ENCODE data around the gene PIGU. TPM values are rescaled to one million over a fixed set of nuclear protein-coding genes. Genes with fewer than 3 reads are reported as not detected.

The PIGU gene
- polyA plus RNA-seq, 3 donors, result 35.2 to 44.1 (median 43.8) TPM

DNA sequence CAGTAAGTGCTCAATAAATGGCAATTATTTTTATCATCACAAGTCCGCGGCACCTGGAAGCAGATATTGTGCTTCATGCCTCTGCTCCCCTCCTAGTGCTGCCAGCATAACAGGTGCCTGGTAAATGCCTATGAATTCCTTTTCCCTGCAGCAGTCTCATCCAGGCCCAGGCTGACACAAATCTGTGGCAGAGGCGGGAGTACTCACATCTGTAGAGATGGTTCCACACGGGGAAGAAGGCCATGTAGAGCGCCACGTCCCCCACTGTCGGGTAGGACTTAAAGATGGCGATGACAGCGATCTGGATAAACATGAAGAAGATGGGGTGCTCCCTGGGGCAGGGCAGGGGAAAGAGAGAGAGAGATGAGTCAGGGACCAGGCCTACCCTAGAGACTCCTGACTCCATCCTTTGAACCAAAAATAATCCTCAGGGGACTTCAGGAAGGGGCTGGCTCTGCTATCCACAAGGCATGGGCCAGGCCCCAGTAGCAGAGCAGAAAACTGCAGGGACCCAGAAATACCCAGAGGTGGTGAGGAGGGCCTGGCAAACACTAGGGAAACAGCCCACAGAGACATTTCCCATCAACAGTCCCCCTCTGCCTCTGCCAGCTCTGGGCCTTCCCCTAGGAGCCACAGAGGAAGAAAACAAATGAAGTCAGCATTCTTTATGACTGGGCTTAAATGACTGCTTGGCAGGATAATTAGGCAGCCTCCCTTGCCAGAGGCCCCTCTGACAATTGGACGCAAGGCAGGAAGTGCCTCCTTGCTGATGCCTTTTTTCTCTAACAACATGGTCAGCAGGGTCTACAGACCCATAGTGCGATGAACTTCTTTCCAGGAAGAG is 95.3 kb downstream of the PIGU start:
- DNase-seq, result peak; percentile 30

DNA sequence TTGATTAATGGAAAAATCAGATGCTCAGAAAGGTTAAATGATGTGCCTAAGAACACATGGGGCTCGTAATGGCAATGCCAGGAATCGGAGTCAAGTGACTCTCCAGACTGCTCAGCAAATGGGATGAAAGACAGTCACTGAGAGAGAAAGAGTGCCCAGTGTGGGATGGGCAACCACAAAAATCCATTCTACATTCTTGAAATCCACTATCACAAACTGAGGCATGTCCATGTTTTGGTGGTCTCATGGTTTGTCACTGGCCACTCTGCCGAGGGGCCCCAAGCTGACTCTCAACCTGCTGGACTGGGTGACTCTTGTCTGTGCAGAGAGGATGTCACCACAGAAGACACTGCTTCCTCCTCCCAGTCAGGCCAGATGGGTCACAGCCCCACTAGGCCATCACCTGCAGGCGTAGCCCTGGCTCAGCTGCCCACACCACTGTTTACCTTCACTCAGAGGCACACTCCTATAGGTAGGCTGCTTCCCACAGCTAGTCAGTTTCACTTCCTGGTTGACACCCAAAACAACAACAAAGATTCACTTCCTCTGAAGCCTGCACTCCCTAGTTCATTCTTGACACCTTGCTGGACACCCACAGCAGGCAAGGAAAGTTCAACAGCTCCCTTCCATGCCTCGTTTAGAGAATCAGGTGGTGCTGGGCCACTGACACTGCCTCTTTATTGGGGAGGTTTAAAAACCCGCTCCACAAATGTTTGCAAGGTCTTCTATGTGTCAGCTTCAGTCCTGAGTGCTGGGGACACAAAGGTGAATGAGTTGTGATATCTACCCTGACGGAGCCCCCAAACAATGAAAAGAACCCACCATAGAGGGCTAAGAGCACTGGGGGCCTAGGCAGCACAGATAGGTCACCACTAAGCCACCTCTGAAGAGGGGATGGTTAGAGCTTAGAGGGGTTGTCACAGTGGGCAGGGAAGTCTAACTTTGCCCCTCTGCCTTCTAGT is 96.6 kb downstream of the PIGU start:
- DNase-seq, result no peak

DNA sequence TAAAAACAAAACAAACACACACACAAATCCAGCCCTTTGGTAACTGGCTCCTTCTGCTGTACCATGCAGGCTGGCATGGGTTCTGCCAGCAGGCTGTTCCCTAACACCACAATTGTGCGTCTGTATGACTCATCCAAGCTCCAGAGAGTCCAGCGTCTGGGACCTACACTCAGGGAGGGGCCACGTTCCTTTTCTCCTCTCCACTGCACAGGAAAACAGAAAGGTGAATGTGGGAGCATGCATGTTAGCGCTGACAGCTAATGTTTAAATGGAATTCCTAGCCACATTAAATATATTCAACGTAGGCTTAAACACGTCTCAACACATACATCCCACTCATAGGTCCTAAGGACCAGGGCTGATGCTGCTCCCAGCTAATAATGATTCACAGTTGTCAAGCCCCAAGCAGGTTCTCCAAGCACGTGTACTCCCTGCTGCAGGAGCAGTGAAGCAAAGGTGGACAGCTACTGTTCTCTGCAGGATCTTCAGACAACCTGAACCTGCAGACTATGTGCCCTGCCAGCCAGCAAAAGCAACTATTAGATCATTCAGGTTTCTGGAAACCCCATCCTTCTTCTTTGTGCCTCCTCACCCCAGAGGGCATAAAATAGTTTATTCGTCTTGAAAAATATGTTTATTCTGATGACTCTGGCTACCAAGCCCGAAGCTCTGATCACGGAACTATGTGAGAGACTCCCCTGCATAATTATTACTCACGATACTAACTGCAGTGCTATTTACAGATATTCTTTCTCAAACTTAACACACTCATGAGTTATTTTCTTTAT is 97.5 kb downstream of the PIGU start:
- DNase-seq, result peak; percentile 26

DNA sequence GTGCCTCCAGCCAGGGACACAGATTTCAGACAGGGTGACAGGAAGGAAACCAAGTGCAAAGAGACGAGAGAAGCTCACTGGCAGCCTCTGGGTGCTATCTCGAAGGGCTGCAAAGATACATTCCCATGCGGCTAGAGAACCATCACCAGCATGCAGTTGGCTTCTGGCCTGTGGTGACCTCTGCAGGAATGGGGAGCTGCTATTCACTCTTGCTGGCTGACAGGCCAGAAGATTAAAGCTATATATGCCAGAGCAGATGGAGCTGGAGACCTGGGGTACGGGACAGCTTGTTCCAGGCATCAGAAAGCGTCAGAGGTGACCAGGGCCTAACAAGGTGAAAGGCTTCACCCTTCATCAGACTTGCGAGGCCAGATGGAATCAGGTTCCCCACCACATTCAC is 98.4 kb downstream of the PIGU start:
- no peak for DNase-seq

DNA sequence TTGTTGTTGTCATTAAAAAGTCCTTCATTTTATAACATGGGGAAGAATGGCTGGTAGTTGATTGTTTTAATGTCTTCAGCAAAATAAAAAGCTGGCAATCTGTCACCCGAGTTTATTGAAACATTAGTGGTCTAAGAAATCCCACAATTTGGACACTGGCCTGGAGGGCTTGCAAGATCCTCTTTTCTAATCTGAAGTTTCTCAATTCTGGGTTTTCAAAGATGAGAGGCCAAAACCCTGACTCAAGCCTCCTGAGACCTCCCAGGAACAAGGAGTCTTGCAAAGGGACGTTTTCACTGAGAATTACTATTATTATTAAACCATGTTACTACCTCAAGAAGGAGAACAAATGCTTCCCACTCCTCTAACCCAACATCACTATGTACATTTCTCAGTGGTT is 98.9 kb downstream of the PIGU start:
- DNase-seq, result no peak

DNA sequence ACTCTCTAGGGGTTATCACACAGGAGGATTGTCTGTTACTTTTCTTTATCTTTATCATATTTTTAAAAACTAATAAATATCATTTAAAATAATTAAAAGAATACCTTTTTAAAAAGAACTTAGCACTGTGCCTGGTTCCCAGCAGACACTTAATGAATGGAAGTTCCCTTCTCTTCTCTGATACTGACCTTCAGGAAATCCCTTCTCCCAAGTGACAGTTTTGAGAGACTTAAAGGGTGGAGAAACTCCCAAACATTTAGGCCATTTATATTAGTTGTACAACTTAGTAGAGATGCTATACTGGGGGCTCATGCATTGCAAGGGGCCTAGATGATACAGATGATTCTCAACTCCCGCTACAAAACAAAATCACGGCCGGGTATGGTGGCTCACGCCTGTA is 99.8 kb downstream of the PIGU start:
- DNase-seq, result no peak

DNA sequence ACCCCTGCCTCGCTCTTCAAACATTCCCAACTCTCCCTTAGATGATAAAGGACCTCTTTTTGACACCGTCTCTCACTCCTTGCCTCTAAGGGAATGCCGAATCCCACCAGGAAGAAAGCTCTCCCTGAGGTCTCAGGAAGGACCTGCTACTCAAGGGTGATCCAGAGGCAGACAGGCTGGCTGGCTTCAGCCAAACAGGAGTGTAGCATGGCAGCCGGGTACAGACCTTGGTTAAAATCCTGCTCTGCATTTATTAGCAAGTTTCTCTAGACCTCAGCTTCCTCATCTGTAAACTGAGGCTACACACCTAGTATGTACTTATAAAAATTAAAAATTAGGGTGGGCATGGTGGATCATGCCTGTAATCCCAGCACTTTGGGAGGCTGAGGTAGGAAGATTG is 101.1 kb downstream of the PIGU start:
- no peak for DNase-seq

DNA sequence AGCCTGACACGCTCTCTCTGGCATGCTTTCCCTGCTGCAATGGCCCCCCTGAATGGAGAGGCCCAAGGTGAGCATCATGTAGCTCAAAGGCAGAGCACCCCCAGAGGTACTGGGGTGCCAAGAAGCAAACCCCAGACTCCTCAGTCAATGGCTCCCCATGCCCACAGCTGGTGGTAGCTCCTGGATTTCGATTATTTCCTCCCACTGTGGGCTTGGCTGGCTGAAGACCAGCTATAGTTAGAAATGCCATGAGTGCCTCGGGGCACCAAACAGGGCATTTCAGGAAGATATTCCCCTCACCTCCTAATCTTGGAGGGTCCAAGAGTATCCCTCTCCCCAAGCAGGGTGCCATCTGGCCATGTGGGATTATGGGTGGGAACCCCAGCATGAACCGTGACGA is 101.6 kb downstream of the PIGU start:
- DNase-seq, result no peak

DNA sequence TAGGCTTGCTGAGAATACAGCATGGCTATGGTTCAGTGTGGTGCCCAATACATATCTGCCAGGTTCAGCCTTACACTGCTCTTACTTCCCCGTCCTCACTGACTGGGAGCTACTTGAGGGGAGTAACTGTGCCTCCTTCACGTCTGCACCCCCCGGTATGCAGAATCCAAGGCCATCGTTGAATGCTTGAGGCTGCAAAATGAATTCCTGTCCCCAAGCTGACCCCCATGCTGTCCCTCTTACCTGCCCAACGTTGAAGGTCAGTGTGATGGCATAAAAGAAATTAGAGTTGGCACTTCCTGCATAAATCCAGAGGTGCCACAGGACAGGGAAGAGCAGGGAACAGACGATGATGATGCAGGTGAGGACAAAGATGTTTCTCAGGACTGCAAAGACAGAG is 102.0 kb downstream of the PIGU start:
- DNase-seq, result no peak

DNA sequence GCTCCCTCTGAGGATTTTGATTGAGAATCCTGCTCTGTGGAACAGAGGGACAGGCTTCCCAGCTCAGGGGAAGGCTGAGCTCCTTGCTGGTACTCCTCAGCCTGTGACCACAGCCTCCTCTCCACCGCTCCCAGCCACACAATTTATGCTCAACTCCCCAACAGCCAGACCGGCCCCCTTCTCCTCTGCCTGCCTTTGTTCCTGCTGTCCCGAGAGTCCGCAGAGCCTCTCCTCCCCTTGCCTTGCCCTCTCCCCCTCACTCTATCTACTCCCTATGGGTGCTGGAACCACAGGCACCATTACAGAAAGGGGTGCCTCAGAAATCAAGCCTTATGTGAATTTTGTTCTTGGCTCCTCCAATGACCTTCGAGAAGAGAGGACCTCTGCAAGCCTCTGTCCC is 102.5 kb downstream of the PIGU start:
- no peak for DNase-seq

DNA sequence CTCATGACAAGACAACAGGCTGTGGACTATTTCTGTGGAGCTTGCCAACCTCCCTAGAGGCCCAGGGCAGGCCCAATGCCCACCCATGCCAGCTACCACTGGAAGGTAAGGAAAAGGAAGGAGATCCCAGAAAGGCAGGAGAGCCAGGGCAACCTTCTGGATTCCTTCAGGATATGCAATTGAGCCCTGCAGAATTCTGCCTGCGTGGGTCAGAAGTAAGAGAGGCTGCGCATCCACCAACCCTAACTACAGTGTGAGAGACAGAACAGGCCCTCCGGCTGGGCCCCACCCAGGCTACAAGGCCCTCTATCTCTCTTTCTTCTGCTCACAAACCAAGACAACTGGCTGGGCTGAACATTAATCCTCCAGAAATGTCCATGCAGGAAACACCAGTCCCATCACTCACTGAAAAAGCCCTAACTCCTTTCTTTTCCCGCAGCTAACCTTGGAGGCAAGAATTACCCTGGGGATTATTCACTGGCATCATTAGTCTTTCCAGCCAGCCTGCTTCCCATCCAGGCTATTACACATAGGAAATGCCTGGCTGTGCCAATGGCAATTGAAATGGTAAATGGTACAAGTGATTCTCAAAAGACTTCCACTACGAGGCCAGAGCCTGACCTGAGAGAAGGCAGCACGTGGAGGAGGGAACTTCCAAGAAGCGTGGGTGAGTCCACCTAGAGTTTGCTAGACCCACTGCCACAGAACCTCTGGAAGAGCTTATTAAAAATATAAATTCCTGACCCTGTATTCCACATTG is 103.2 kb downstream of the PIGU start:
- no peak for DNase-seq

DNA sequence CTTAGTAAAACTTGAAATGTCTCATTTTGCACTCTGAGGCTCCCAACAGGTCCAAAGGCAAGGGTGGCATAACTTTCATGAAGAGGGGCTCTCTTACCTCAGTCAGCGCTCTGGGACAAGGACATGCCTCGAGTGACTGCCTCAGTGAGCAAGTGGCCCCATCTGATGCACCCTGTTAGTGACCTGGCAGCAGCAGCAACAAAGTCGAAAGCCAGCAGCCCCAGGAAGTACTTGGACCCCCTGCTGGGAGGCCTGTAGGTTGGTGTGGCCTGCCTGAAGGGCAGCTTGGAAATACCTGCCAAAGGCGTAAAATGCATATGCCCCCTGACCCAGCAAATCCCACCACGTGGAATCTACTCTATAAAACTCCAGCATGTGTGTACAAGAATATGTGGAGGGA is 105.1 kb downstream of the PIGU start:
- no peak for DNase-seq

DNA sequence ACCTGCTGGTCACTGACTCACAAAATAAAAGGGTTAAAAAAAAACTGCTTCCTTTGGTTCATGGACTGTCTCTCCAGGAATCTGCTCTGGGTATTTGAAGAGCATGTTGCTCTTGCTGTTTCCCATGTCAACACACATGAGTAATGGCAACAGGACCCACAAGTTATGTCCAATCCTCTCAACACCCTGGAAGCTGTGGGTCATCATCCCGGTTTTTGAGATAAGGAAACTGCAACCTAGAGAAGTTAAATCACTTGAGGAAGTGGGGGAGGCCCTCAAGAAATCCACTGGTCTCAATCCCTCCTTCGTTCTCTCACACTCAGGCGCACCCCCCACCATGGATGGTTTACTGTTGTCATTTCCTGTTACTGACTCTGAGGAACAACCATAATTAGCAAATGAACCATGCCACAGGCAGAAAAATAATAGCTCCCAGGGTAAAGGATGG is 106.0 kb downstream of the PIGU start:
- no peak for DNase-seq

DNA sequence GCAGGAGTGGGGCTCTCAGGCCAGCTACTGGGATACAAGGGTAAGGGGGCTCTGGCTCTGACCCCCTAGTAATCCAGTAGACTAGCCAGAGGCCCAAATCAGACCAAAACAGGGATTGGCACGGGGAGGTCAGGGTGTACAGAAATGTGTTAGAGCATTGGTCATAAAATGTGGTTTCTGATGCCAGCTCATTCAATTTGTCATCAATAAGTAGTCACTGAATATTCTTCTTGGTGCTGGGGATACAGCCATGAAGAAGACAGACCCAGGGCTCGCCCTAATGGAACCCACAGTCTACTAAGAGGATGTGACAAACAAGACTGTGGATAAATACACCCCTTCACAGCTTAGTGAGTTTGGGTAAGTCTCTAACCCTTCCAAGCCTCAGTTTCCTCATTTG is 107.3 kb downstream of the PIGU start:
- DNase-seq, result no peak

DNA sequence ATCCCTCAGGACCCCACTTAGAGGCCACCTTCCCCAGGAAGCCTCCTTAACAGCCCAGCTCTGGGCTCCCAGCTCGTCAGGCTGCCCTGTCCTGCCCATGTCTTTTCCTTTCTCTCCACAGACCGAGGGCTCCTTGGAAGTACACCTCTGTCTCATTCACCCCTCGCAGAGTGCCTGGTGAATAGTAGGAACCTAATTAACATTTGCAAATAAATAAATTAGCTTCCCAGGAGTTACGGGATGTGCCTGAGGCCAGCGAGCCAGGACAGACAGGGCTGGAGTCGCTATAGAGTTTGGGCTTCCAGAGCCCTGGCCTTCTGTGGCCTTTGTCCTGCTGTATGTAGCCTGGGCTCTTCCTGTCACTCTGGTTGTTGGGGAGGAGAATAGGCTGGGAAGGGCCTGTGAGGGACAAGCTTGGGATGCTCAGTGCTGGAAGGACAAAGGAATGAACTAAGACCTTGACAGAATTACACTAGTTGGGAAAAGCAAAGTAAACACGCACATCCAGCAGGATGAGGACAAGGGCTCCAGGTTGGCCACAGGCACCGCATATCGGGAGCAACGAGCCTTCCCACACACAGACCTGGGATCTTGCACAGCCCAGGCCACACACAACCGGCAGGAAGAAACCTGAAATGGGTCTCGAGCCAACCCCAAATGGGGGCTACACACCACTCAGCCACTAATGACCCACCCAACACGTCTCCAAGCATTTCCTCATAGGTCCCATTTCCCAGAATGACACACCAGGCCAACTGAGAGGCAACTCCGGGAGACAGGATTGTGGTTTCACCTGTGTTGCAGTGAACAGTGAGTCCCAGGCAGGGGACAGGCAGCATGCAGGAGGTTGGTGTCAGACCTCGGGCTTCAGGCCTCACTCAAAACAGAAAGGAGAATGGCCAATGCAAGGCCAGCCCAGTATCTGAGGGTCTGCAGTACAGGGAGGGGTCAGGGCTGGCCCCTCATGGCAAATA is 108.7 kb downstream of the PIGU start:
- no peak for DNase-seq

DNA sequence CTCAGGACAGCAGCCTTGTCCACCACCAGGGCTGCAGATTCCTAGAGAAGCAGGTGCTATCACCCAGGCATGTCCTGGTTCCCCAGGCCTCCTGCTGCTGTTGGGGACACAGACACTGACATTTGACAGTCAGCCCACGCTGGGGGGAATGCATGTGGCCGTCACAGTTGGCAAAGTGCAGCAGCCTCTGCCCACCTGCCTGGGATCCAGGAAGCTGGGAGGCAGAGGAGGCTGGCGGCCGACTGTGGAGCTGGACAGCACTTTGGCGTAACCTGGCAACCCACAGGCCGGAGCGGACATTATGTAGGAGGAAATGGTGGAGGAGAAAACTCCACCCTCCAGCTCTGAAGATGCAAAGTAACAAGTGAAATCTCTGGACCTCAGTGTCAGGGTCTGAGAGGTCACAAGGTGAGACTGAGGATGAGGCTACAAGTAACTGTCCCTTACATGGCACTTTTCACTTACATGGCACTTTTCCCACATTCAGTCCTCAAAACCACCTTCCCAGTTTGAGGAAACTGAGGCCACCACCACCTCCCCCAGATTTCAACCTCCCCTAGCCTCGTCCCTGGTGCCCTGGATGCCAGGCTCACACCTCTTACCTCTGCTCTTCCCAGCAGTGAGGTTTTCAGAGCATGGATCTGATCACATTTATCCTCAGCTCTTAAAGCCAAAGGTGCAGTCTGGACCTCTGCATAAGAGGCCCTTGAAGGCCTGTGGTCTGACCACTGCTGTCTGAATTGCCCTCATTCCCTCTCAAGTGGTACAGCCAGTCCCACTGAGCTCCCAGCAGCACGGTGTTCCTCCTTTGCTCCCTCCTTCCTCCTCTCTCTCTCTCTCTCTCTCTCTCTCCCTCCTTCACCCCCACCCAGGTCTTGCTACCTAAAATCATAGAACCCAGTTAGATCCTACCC is 109.7 kb downstream of the PIGU start:
- DNase-seq, result no peak

DNA sequence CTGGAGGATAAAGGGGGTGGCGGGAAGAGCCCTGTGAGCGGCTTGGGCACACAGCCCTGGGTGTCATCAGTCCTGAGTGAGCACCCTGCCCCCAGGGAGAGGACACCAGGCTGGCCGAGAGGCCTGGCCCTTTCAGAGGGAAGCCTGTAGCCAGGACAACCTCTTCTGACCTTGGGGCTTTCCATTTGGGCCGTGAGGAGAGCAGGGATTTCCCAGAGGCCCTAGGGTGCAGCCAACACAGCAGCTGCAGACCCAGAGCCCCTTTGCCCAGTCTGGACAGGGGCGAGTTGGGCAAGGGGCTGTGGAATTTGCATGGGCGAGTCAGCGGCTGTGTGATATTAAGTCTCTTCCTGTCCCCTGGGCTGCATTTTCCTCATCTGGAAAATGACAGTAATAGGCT is 112.1 kb downstream of the PIGU start:
- no peak for DNase-seq

DNA sequence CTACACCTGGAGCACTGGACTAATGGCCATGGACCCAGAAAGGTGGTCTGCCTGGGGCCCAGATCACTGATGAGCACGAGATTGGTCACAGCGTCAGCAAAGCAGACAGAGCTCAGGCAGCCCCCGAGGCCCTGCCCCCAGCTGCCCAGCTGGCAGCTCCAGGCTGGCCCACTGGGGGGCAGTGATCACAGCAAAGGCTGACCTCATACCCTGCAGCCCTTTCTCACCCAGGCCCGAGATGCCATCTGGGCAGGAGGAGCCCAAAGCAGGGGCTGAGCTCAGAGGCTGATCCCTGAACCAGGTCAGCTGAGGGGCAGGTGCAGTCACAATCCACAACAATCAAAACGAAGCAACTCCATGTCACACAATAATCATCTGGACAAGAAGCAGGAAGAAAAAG is 114.3 kb downstream of the PIGU start:
- no peak for DNase-seq

DNA sequence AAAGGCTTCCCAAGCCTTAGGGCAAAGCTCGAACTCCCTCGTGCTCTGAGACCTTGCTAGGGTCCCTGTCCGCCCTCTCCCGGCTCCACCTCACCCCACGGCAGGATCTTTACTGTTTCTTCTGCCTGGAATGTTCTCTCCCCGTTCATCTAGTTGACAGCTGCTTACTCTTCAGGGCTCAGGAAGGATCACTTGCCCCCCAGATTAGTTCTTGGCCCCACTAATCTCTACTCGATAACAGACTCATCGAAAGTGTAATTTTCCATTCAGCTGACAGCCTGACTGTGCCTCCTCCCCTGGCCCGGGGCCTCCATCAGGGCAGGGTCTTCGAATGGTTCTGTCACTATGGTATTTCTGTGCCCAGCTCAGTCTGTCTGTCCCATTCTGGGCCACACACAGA is 115.2 kb downstream of the PIGU start:
- no peak for DNase-seq

Data from renal pelvis (tissue), 4 donors.